IPS-15b (cell line): Measurements from ENCODE around the gene FRMD4A.

ENCODE experiments used
- H3K27me3 ChIP-seq: one replicate; pipeline ENCODE4 v1.6.1; 2013; ENCODE audit warnings: low read length; ENCODE audit not compliant: control insufficient read depth, insufficient read depth
- H3K36me3 ChIP-seq: one replicate; pipeline ENCODE4 v1.6.1; 2013; ENCODE audit warnings: low read length; ENCODE audit not compliant: control insufficient read depth, insufficient read depth
- H3K4me1 ChIP-seq: one replicate; pipeline ENCODE4 v1.6.1; 2013; ENCODE audit warnings: mild to moderate bottlenecking, low read length; ENCODE audit not compliant: control insufficient read depth, insufficient read depth
- H3K4me3 ChIP-seq: one replicate; pipeline ENCODE4 v1.5.1; 2013; ENCODE audit warnings: low read depth, low read length
- H3K9ac ChIP-seq: one replicate; pipeline ENCODE4 v1.6.1; 2013; ENCODE audit warnings: low read depth, mild to moderate bottlenecking, low read length
- H3K9me3 ChIP-seq: one replicate; pipeline ENCODE4 v1.6.1; 2013; ENCODE audit warnings: mild to moderate bottlenecking, low read length; ENCODE audit not compliant: control insufficient read depth, insufficient read depth

Gene FRMD4A

GRCh38 chr10:13654846-13655245 is 675.9 kb downstream of the FRMD4A start:
- H3K36me3 ChIP-seq = no peaks in the 10 kb centered on the region
- H3K9me3 ChIP-seq = no peaks in the 10 kb centered on the region
- H3K27me3 ChIP-seq = no peaks in the 10 kb centered on the region
- no peak overlapping the region for H3K4me3 ChIP-seq
- no peak overlapping the region for H3K9ac ChIP-seq
- peaks cover 2% of the 10 kb centered on the region for H3K4me1 ChIP-seq

GRCh38 chr10:13654118-13654830 is 676.5 kb downstream of the FRMD4A start:
- Histone ChIP-seq H3K4me1 (no peaks in the 10 kb centered on the region), H3K4me3 (no peak overlapping the region), H3K36me3 (no peaks in the 10 kb centered on the region), H3K27me3 (no peaks in the 10 kb centered on the region), H3K9ac (no peak overlapping the region), H3K9me3 (no peaks in the 10 kb centered on the region)

GRCh38 chr10:13652860-13653259 is 677.9 kb downstream of the FRMD4A start:
- no peaks in the 10 kb centered on the region for H3K27me3 ChIP-seq
- no peak overlapping the region for H3K9ac ChIP-seq
- H3K4me3 ChIP-seq = no peak overlapping the region
- H3K36me3 ChIP-seq = no peaks in the 10 kb centered on the region
- H3K4me1 ChIP-seq = no peaks in the 10 kb centered on the region
- no peaks in the 10 kb centered on the region for H3K9me3 ChIP-seq

GRCh38 chr10:13651969-13652720 is 678.6 kb downstream of the FRMD4A start:
- H3K9me3 ChIP-seq = no peaks in the 10 kb centered on the region
- no peak overlapping the region for H3K4me3 ChIP-seq
- no peaks in the 10 kb centered on the region for H3K36me3 ChIP-seq
- H3K9ac ChIP-seq = no peak overlapping the region
- no peaks in the 10 kb centered on the region for H3K4me1 ChIP-seq
- no peaks in the 10 kb centered on the region for H3K27me3 ChIP-seq

- no peaks in the 10 kb centered on the region for H3K9me3 ChIP-seq
- H3K27me3 ChIP-seq = no peaks in the 10 kb centered on the region
- H3K9ac ChIP-seq = no peak overlapping the region
- H3K4me1 ChIP-seq = no peaks in the 10 kb centered on the region
- H3K4me3 ChIP-seq = no peak overlapping the region
- H3K36me3 ChIP-seq = no peaks in the 10 kb centered on the region
Observed at GRCh38 chr10:13650961-13651360, 679.8 kb downstream of the FRMD4A start.

- H3K9me3 ChIP-seq = no peaks in the 10 kb centered on the region
- no peaks in the 10 kb centered on the region for H3K4me1 ChIP-seq
- H3K4me3 ChIP-seq = no peak overlapping the region
- H3K9ac ChIP-seq = no peak overlapping the region
- no peaks in the 10 kb centered on the region for H3K27me3 ChIP-seq
- H3K36me3 ChIP-seq = no peaks in the 10 kb centered on the region
Observed at GRCh38 chr10:13649844-13650520, 680.7 kb downstream of the FRMD4A start.

- H3K27me3 ChIP-seq = no peaks in the 10 kb centered on the region
- H3K36me3 ChIP-seq = no peaks in the 10 kb centered on the region
- no peak overlapping the region for H3K9ac ChIP-seq
- H3K4me1 ChIP-seq = no peaks in the 10 kb centered on the region
- H3K4me3 ChIP-seq = no peak overlapping the region
- no peaks in the 10 kb centered on the region for H3K9me3 ChIP-seq
Observed at GRCh38 chr10:13648425-13648824, 682.3 kb downstream of the FRMD4A start.

- H3K4me3 ChIP-seq = no peak overlapping the region
- no peak overlapping the region for H3K9ac ChIP-seq
- H3K4me1 ChIP-seq = no peaks in the 10 kb centered on the region
- no peaks in the 10 kb centered on the region for H3K27me3 ChIP-seq
- H3K36me3 ChIP-seq = no peaks in the 10 kb centered on the region
- H3K9me3 ChIP-seq = no peaks in the 10 kb centered on the region
Observed at GRCh38 chr10:13644866-13645265, 685.9 kb downstream of the FRMD4A start.

GRCh38 chr10:13643016-13643415 is 687.7 kb downstream of the FRMD4A start:
- Histone ChIP-seq H3K4me1 (no peaks in the 10 kb centered on the region), H3K36me3 (no peaks in the 10 kb centered on the region), H3K9me3 (no peaks in the 10 kb centered on the region), H3K9ac (no peak overlapping the region), H3K4me3 (no peak overlapping the region), H3K27me3 (no peaks in the 10 kb centered on the region)

- Histone ChIP-seq H3K9me3 (no peaks in the 10 kb centered on the region), H3K9ac (no peak overlapping the region), H3K27me3 (no peaks in the 10 kb centered on the region), H3K4me3 (no peak overlapping the region), H3K36me3 (no peaks in the 10 kb centered on the region), H3K4me1 (no peaks in the 10 kb centered on the region)
Observed at GRCh38 chr10:13642293-13642692, 688.4 kb downstream of the FRMD4A start.

GRCh38 chr10:13637894-13638293 is 692.8 kb downstream of the FRMD4A start:
- Histone ChIP-seq H3K4me3 (no peak overlapping the region), H3K9ac (no peak overlapping the region), H3K27me3 (no peaks in the 10 kb centered on the region), H3K4me1 (no peaks in the 10 kb centered on the region), H3K36me3 (no peaks in the 10 kb centered on the region), H3K9me3 (no peaks in the 10 kb centered on the region)
